ENCODE measurements around the gene RPS27. TPM values are rescaled to one million over a fixed set of nuclear protein-coding genes. Genes with fewer than 3 reads are reported as not detected.

Gene RPS27
- total and polyA plus RNA-seq, 2 of the 13 experiments (the other 11 are each of a cell fraction or from before 2014, with no cell fraction given), result 3,737 to 9,964 TPM

GRCh38 chr1:153953859-153954365, 36.6 kb upstream of the RPS27 start (continued):
- TF ChIP-seq ZHX1 (CRISPR knock-in tag; IDR thresholded peaks at IDR 0.05; ENCODE audit: low read depth) (no peak), ZMAT5 (CRISPR knock-in tag; IDR thresholded peaks at IDR 0.05; ENCODE audit: borderline replicate concordance, low read depth) (no peak), MIER2 (CRISPR knock-in tag; IDR thresholded peaks at IDR 0.05) (0 out of 2 replicates have a peak, but pooled peaks have one; percentile 48), KMT2A (CRISPR knock-in tag; IDR thresholded peaks at IDR 0.05) (no peak), TRAFD1 (CRISPR knock-in tag; IDR thresholded peaks at IDR 0.05; ENCODE audit: borderline replicate concordance) (no peak), CEBPG (CRISPR knock-in tag; IDR thresholded peaks at IDR 0.05) (peak; percentile 38; the same call in 1 of the 2 replicates), CHD2 (IDR thresholded peaks at IDR 0.05; ENCODE audit: low read depth, low read length) (no peak), STAT6 (CRISPR knock-in tag; IDR thresholded peaks at IDR 0.05; ENCODE audit: borderline replicate concordance) (0 out of 2 replicates have a peak, but pooled peaks have one; percentile 48), RERE (CRISPR knock-in tag; IDR thresholded peaks at IDR 0.05; ENCODE audit: low read depth) (0 out of 2 replicates have a peak, but pooled peaks have one; percentile 22), ZNF180 (CRISPR knock-in tag; IDR thresholded peaks at IDR 0.05; ENCODE audit: borderline replicate concordance, low read depth) (no peak), SNAPC5 (CRISPR knock-in tag; IDR thresholded peaks at IDR 0.05; ENCODE audit: borderline replicate concordance) (no peak), ZNF414 (CRISPR knock-in tag; IDR thresholded peaks at IDR 0.05) (no peak), NRL (CRISPR knock-in tag; IDR thresholded peaks at IDR 0.05; ENCODE audit: borderline replicate concordance) (no peak), ZFP36 (IDR thresholded peaks at IDR 0.05; ENCODE audit: borderline replicate concordance, low read depth, low read length, partially characterized antibody) (no peak)
